OCI-LY7 (cell line): ENCODE results near the gene GNAL.

ENCODE experiments used
- CTCF ChIP-seq: fragments of 200-600 bp; sonication (generic); conservative IDR thresholded peaks from 2 replicates; pipeline ENCODE4 v1.5.1; 2014; ENCODE audit warnings: mild to moderate bottlenecking, antibody characterized with exemption, low read length, moderate library complexity, mixed read lengths
- EZH2phosphoT487 ChIP-seq: fragments of 200-600 bp; sonication (generic); IDR thresholded peaks from 2 replicates; pipeline ENCODE4 v1.6.1; 2018; ENCODE audit warnings: low read depth, borderline replicate concordance, mild to moderate bottlenecking, mixed run types, antibody characterized with exemption, low read length, moderate library complexity, mixed read lengths

GRCh38 chr18:11826836-11827235 is 137.8 kb downstream of the GNAL start:
- TF ChIP-seq CTCF: no peak
- no peak for TF ChIP-seq EZH2phosphoT487
